22Rv1 (cell line): ENCODE data around the gene MAPK9.

Experiments used
- CTCF ChIP-seq: fragments of 450-650 bp; IDR thresholded peaks from 2 replicates; pipeline ENCODE4 v1.5.1; 2017; ENCODE audit warnings: mild to moderate bottlenecking
- ZFX ChIP-seq: fragments of 450-650 bp; IDR thresholded peaks from 2 replicates; pipeline ENCODE4 v1.6.1; 2017; ENCODE audit warnings: antibody characterized with exemption, borderline replicate concordance

DNA sequence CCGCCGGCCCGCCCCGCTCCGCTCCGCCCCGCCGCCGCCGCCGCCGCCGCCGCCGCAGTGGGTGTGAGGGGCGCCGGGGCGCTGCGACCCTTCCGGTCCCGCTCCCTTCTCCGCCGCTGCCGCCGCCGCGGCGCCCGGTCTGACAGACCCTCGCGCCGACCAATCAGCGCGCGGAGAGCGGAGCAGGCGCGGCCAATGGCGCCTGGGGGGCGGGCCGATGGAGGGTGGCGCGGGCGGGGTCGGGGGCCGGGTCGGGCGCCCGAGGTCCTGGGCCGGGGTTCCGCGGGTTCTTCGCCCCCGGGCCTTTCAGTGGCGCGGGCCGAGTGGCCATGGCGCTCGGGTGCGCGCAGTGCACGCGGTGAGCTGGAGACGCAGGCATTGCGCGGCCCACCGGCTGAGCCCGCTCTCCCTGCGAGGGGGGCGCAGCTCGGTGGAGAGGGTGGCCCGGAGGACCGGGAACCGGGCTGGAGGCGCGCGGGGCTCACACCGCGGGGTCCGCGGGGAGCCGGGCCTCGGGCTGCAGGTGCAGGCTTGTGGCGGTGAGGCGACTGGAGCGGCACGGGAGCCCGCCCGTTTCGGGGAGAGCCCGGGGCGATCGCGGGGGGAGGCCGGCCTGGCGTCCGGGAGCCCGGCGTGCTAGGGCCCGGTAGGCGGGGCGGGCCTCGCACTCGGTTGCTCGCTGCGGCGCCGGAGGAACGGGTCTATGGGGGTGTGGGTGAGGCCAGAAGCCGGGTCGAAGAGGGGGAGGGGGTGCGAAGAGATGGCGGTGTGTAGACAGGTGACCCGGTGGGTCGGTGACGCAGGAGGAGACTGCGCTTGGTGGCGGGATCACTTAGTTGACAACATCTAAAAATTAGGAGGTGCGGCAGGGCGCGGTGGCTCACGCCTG is at the start of gene MAPK9:
- no peak for TF ChIP-seq CTCF
- no peak for TF ChIP-seq ZFX
